ENCODE data around the gene CNEP1R1. TPM values are rescaled to one million over a fixed set of nuclear protein-coding genes. Genes with fewer than 3 reads are reported as not detected.

The CNEP1R1 gene
- total RNA-seq, 2 experiments from 2014 or later, result 19.9 to 24.1 TPM

- ChIA-PET CTCF (ENCODE audit: unreplicated experiment) (no interaction called here), POLR2A (interaction anchor here (0.6 to 1.1 kb wide), 2 partner anchors 86 to 434 kb away, joined by 3 read pairs; no protein-coding TSS in a partner anchor)
- H4K20me1 ChIP-seq (ENCODE audit: insufficient read depth, low read length), result no peaks in the 10 kb centered on the region
- intact Hi-C loops (cut with micrococcal nuclease; ENCODE audit: unreplicated experiment), result no loop called here
- no peak overlapping the region for H3K27ac ChIP-seq (ENCODE audit: low read depth, low read length, poor library complexity, severe bottlenecking)
- no peak for DNase-seq (ENCODE audit: low spot score)
- H2AFZ ChIP-seq (ENCODE audit: low read length), result no peak overlapping the region
- no peak overlapping the region for H3K4me3 ChIP-seq (ENCODE audit: low read depth, low read length, poor library complexity, severe bottlenecking)
- no peaks in the 10 kb centered on the region for H3K9me2 ChIP-seq (ENCODE audit: insufficient read depth, low read length)
- no peaks in the 10 kb centered on the region for H3K36me3 ChIP-seq (ENCODE audit: insufficient read depth, low read length)
- no TSS peak for BruUV-seq (replicated peaks)
- no peak overlapping the region for H3K4me2 ChIP-seq (ENCODE audit: low read length)
- no peaks in the 10 kb centered on the region for H3K4me1 ChIP-seq (ENCODE audit: insufficient read depth, low read length, poor library complexity, severe bottlenecking)
- TF ChIP-seq, protein P1, sequence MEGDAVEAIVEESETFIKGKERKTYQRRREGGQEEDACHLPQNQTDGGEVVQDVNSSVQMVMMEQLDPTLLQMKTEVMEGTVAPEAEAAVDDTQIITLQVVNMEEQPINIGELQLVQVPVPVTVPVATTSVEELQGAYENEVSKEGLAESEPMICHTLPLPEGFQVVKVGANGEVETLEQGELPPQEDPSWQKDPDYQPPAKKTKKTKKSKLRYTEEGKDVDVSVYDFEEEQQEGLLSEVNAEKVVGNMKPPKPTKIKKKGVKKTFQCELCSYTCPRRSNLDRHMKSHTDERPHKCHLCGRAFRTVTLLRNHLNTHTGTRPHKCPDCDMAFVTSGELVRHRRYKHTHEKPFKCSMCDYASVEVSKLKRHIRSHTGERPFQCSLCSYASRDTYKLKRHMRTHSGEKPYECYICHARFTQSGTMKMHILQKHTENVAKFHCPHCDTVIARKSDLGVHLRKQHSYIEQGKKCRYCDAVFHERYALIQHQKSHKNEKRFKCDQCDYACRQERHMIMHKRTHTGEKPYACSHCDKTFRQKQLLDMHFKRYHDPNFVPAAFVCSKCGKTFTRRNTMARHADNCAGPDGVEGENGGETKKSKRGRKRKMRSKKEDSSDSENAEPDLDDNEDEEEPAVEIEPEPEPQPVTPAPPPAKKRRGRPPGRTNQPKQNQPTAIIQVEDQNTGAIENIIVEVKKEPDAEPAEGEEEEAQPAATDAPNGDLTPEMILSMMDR (conservative IDR thresholded peaks at IDR 0.05; ENCODE audit: low read length), result no peak
- no peak for TF ChIP-seq EZH2phosphoT487 (IDR thresholded peaks at IDR 0.05; ENCODE audit: borderline replicate concordance, low read depth, low read length)
- H3K9me3 ChIP-seq (ENCODE audit: low read length), result no peaks in the 10 kb centered on the region
- no peaks in the 10 kb centered on the region for H3K79me2 ChIP-seq (ENCODE audit: insufficient read depth, low read depth, low read length)
Measured at GRCh38 chr16:49993579-49993978, 31.4 kb upstream of the CNEP1R1 start.

GRCh38 chr16:49994006-49994405 is 31.0 kb upstream of the CNEP1R1 start:
- Histone ChIP-seq H3K4me3 (ENCODE audit: low read depth, low read length, poor library complexity, severe bottlenecking) (no peak overlapping the region), H3K4me1 (ENCODE audit: insufficient read depth, low read length, poor library complexity, severe bottlenecking) (no peaks in the 10 kb centered on the region), H3K36me3 (ENCODE audit: insufficient read depth, low read length) (no peaks in the 10 kb centered on the region), H3K9me2 (ENCODE audit: insufficient read depth, low read length) (no peaks in the 10 kb centered on the region), H3K9me3 (ENCODE audit: low read length) (no peaks in the 10 kb centered on the region), H3K79me2 (ENCODE audit: insufficient read depth, low read depth, low read length) (no peaks in the 10 kb centered on the region), H3K27ac (ENCODE audit: low read depth, low read length, poor library complexity, severe bottlenecking) (no peak overlapping the region), H4K20me1 (ENCODE audit: insufficient read depth, low read length) (no peaks in the 10 kb centered on the region), H3K4me2 (ENCODE audit: low read length) (no peak overlapping the region), H2AFZ (ENCODE audit: low read length) (no peak overlapping the region)
- intact Hi-C loops (cut with micrococcal nuclease; ENCODE audit: unreplicated experiment), result no loop called here
- no TSS peak for BruUV-seq (replicated peaks)
- DNase-seq (ENCODE audit: low spot score), result no peak
- POLR2A ChIA-PET, result interaction anchor here (0.6 to 1.1 kb wide), 2 partner anchors 86 to 433 kb away, joined by 3 read pairs; no protein-coding TSS in a partner anchor
- TF ChIP-seq, protein P1 (conservative IDR thresholded peaks at IDR 0.05; ENCODE audit: low read length), result no peak
- no peak for TF ChIP-seq EZH2phosphoT487 (IDR thresholded peaks at IDR 0.05; ENCODE audit: borderline replicate concordance, low read depth, low read length)
- CTCF ChIA-PET (ENCODE audit: unreplicated experiment), result no interaction called here

DNA sequence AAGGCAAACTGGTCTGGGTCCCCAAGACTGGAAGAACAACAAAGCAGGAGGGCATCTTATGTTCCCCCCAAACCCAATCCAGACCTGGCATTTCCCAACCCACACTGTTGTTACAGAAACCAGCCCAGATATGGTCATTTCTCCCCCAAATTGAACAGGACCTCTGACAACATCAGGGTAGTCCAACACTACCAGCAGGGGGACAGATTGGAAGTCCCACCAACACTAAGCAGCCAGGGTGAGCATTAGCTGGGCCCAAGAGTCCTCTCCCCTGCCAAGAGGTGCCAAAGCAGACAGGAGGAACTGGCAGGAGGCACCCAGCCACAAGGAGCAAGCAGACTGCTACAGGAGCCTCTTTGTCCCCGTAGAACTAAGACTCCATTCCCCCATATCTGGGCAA is 29.3 kb upstream of the CNEP1R1 start:
- no peak for TF ChIP-seq EZH2phosphoT487 (IDR thresholded peaks at IDR 0.05; ENCODE audit: borderline replicate concordance, low read depth, low read length)
- TF ChIP-seq, protein P1 (conservative IDR thresholded peaks at IDR 0.05; ENCODE audit: low read length), result no peak
- POLR2A ChIA-PET, result interaction anchor here (0.7 kb wide), 1 partner anchor 314 kb away, joined by 3 read pairs; no protein-coding TSS in a partner anchor
- Histone ChIP-seq H3K4me2 (ENCODE audit: low read length) (no peak overlapping the region), H4K20me1 (ENCODE audit: insufficient read depth, low read length) (no peaks in the 10 kb centered on the region), H3K4me1 (ENCODE audit: insufficient read depth, low read length, poor library complexity, severe bottlenecking) (no peaks in the 10 kb centered on the region), H2AFZ (ENCODE audit: low read length) (no peak overlapping the region), H3K27ac (ENCODE audit: low read depth, low read length, poor library complexity, severe bottlenecking) (no peak overlapping the region), H3K4me3 (ENCODE audit: low read depth, low read length, poor library complexity, severe bottlenecking) (no peak overlapping the region), H3K9me2 (ENCODE audit: insufficient read depth, low read length) (no peaks in the 10 kb centered on the region), H3K9me3 (ENCODE audit: low read length) (no peaks in the 10 kb centered on the region), H3K36me3 (ENCODE audit: insufficient read depth, low read length) (no peaks in the 10 kb centered on the region), H3K79me2 (ENCODE audit: insufficient read depth, low read depth, low read length) (no peaks in the 10 kb centered on the region)
- CTCF ChIA-PET (ENCODE audit: unreplicated experiment), result no interaction called here
- no peak for DNase-seq (ENCODE audit: low spot score)
- intact Hi-C loops (cut with micrococcal nuclease; ENCODE audit: unreplicated experiment), result no loop called here
- no TSS peak for BruUV-seq (replicated peaks)

All from OCI-LY7 (cell line).